Ovary (tissue), 3 donors: Measurements from ENCODE around the gene MYRIP.

ENCODE experiments used
- EP300 ChIP-seq: sonication (generic); formaldehyde crosslinking; IDR thresholded peaks from one replicate; pipeline ENCODE4 v1.6.1; 2017; ENCODE audit warnings: antibody characterized with exemption
- POLR2A ChIP-seq: fragments of 450-650 bp; IDR thresholded peaks from one replicate; pipeline ENCODE4 v1.6.1; 2017; ENCODE audit warnings: antibody characterized with exemption, mild to moderate bottlenecking, moderate library complexity
- TF ChIP-seq, protein P1 (sequence below), 3 donors: fragments of 450-650 bp in 2 of 3; fragments of 200-600 bp in 1 of 3; IDR thresholded peaks; one replicate each; pipeline versions ENCODE4 v1.5.1 to v1.8.0; 2016 to 2022; ENCODE audit warnings: antibody characterized with exemption in 3 of 3, mild to moderate bottlenecking in 1 of 3
- donor health status: DM: no; HTN: no; CAD: no.

DNA sequence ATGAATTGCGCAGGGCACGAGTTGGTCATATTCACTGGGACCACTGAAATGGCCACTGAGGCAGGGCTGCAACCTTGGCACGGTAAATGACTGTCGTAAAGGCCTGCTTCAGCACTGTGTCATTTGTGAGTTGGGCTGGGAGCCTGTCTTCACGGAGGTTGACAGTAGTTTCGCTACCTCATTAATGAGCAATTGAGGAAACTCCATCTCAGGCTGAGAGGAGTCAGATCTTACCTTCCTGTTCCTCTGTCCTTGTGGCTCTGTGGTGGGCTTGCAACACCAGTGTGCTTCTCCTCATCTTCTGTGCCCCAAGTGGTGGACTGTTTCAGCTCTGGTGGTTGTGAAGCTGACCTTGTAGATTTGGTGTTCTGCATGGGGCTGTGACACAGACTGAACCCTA, 420.0 kb downstream of the MYRIP start:
- TF ChIP-seq, protein P1, sequence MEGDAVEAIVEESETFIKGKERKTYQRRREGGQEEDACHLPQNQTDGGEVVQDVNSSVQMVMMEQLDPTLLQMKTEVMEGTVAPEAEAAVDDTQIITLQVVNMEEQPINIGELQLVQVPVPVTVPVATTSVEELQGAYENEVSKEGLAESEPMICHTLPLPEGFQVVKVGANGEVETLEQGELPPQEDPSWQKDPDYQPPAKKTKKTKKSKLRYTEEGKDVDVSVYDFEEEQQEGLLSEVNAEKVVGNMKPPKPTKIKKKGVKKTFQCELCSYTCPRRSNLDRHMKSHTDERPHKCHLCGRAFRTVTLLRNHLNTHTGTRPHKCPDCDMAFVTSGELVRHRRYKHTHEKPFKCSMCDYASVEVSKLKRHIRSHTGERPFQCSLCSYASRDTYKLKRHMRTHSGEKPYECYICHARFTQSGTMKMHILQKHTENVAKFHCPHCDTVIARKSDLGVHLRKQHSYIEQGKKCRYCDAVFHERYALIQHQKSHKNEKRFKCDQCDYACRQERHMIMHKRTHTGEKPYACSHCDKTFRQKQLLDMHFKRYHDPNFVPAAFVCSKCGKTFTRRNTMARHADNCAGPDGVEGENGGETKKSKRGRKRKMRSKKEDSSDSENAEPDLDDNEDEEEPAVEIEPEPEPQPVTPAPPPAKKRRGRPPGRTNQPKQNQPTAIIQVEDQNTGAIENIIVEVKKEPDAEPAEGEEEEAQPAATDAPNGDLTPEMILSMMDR (IDR thresholded peaks at IDR 0.05): no peak
- TF ChIP-seq POLR2A (no peak), EP300 (no peak)
